PC-9 (cell line): ENCODE measurements around the gene IPPK. TPM values are rescaled to one million over a fixed set of nuclear protein-coding genes. Genes with fewer than 3 reads are reported as not detected.

Experiments
- BruUV-seq: library from RNA; stranded (reverse); fragments of 400-500 nt; replicated peaks from 2 replicates; lab custom pipeline; 2021; lab: Mats Ljungman, UMichigan
- CTCF ChIA-PET: fragments of 300-600 bp; sonication (Branson Sonifier 250); formaldehyde crosslinking; loops from one replicate; lab custom pipeline; 2022; ENCODE audit warnings: antibody characterized with exemption; lab: Charles Lee
- POLR2A ChIA-PET: fragments of 300-600 bp; sonication (Branson Sonifier 250); formaldehyde crosslinking; loops from one replicate; lab custom pipeline; 2022; ENCODE audit warnings: antibody characterized with exemption; ENCODE audit not compliant: unreplicated experiment; lab: Charles Lee
- DNase-seq, 2 experiments: peaks; one replicate each; pipeline versions ENCODE4 v3.0.0 to v3.0.0-alpha.2; 2015 to 2022; ENCODE audit warnings: mixed read lengths in 1 of 2
- H2AFZ ChIP-seq: fragments of 200-600 bp; sonication (generic); 2 replicates; pipeline ENCODE4 v1.8.1; 2017; ENCODE audit warnings: antibody characterized with exemption
- H3F3A ChIP-seq: fragments of 200-600 bp; sonication (generic); 2 replicates; pipeline ENCODE4 v1.8.1; 2017; ENCODE audit warnings: antibody characterized with exemption, mild to moderate bottlenecking, low read depth; ENCODE audit not compliant: insufficient read depth
- H3K27ac ChIP-seq: fragments of 200-600 bp; sonication (generic); 2 replicates; pipeline ENCODE4 v1.6.1; 2016; ENCODE audit warnings: mixed run types
- H3K27me3 ChIP-seq: fragments of 200-600 bp; sonication (generic); 2 replicates; pipeline ENCODE4 v1.6.1; 2016; ENCODE audit warnings: low read depth, mixed run types; ENCODE audit not compliant: insufficient read depth
- H3K36me3 ChIP-seq: fragments of 200-600 bp; sonication (generic); 2 replicates; pipeline ENCODE4 v1.6.1; 2016; ENCODE audit warnings: low read depth, mixed run types
- H3K4me1 ChIP-seq: fragments of 200-600 bp; sonication (generic); replicated peaks from 2 replicates; pipeline ENCODE4 v1.6.1; 2016; ENCODE audit warnings: mixed run types; ENCODE audit not compliant: insufficient read depth
- H3K4me2 ChIP-seq: fragments of 200-600 bp; sonication (generic); 2 replicates; pipeline ENCODE4 v1.6.1; 2017; ENCODE audit warnings: mixed run types
- H3K4me3 ChIP-seq: fragments of 200-600 bp; sonication (generic); 2 replicates; pipeline ENCODE4 v1.6.1; 2016; ENCODE audit warnings: mixed run types
- H3K79me2 ChIP-seq: fragments of 200-600 bp; sonication (generic); 2 replicates; pipeline ENCODE4 v1.6.1; 2017; ENCODE audit warnings: low read depth, mixed run types
- H3K9me2 ChIP-seq: fragments of 200-600 bp; sonication (generic); 2 replicates; pipeline ENCODE4 v1.8.1; 2017; ENCODE audit warnings: mild to moderate bottlenecking; ENCODE audit not compliant: insufficient read depth
- H3K9me3 ChIP-seq: fragments of 200-600 bp; sonication (generic); 2 replicates; pipeline ENCODE4 v1.8.1; 2016; ENCODE audit warnings: low read depth; ENCODE audit not compliant: insufficient read depth
- H4K20me1 ChIP-seq: fragments of 200-600 bp; sonication (generic); 2 replicates; pipeline ENCODE4 v1.8.1; 2017; ENCODE audit not compliant: insufficient read depth
- CTCF ChIP-seq: fragments of 200-600 bp; sonication (generic); conservative IDR thresholded peaks from 2 replicates; pipeline ENCODE4 v1.6.1; 2017; ENCODE audit warnings: mixed run types, antibody characterized with exemption, mild to moderate bottlenecking, moderate library complexity
- EZH2 ChIP-seq: fragments of 200-600 bp; sonication (generic); IDR thresholded peaks from 2 replicates; pipeline ENCODE4 v1.8.0; 2017; ENCODE audit warnings: antibody characterized with exemption, low read depth
- intact Hi-C: fragments of 100-400 bp; cut with micrococcal nuclease; formaldehyde crosslinking; loops from one replicate; pipeline ENCODE4 v1.10.0; 2022; ENCODE audit not compliant: unreplicated experiment
- total RNA-seq: library from RNA; stranded (reverse); gene quantifications from 2 replicates; pipeline ENCODE4 v1.2.3, GENCODE V29; 2021

The IPPK gene
- total RNA-seq, 1 experiment from 2014 or later = 12.3 TPM

GRCh38 chr9:92608909-92609445, 61.0 kb downstream of the IPPK start:
- Histone ChIP-seq H3K79me2 (no peaks in the 10 kb centered on the region), H4K20me1 (no peaks in the 10 kb centered on the region), H3K9me3 (no peaks in the 10 kb centered on the region; the same call in 1 of the 2 replicates), H2AFZ (no peak overlapping the region), H3K4me1 (no peaks in the 10 kb centered on the region), H3K4me3 (no peak overlapping the region), H3K27me3 (no peaks in the 10 kb centered on the region), H3F3A (no peaks in the 10 kb centered on the region; the same call in 1 of the 2 replicates), H3K9me2 (no peaks in the 10 kb centered on the region), H3K4me2 (no peak overlapping the region), H3K27ac (no peak overlapping the region), H3K36me3 (no peaks in the 10 kb centered on the region; the same call in 1 of the 2 replicates)
- ChIA-PET POLR2A (no interaction called here), CTCF (no interaction called here)
- TF ChIP-seq CTCF (no peak), EZH2 (no peak)
- no peak for DNase-seq
- intact Hi-C loops = no loop called here
- no TSS peak for BruUV-seq

GRCh38 chr9:92608241-92608908, 61.6 kb downstream of the IPPK start:
- H4K20me1 ChIP-seq = no peaks in the 10 kb centered on the region
- no peak overlapping the region for H3K4me2 ChIP-seq
- no peak for DNase-seq
- POLR2A ChIA-PET = no interaction called here
- H3K9me2 ChIP-seq = no peaks in the 10 kb centered on the region
- CTCF ChIA-PET = no interaction called here
- H3K27ac ChIP-seq = no peak overlapping the region
- no peaks in the 10 kb centered on the region for H3K79me2 ChIP-seq
- no peak overlapping the region for H2AFZ ChIP-seq
- TF ChIP-seq CTCF (no peak), EZH2 (no peak)
- H3K27me3 ChIP-seq = no peaks in the 10 kb centered on the region
- intact Hi-C loops = no loop called here
- H3K36me3 ChIP-seq = no peaks in the 10 kb centered on the region; the same call in 1 of the 2 replicates
- H3F3A ChIP-seq = no peaks in the 10 kb centered on the region; the same call in 1 of the 2 replicates
- no TSS peak for BruUV-seq
- no peak overlapping the region for H3K4me3 ChIP-seq
- no peaks in the 10 kb centered on the region for H3K4me1 ChIP-seq
- H3K9me3 ChIP-seq = no peaks in the 10 kb centered on the region; the same call in 1 of the 2 replicates

DNA sequence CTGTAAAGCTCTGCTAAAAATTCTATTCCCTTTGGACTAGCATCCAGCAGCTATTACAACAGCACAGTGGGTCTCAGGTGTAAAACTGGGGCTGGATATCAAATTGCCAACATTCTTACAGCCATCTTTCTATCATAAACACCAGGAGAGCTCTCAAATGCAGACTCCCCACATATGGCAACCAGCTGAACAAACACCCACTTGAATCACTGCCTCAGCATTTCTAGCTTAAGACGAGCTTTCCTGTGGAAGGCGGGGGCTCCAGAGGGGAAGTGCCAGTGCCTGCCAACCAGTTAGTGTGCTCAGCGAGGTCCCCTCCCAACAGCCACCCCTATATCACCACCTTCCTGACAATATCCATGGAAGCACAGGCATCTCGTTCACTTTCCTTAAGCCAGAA, 62.2 kb downstream of the IPPK start:
- Histone ChIP-seq H3K9me3 (no peaks in the 10 kb centered on the region; the same call in 1 of the 2 replicates), H2AFZ (no peak overlapping the region), H3K36me3 (no peaks in the 10 kb centered on the region; the same call in 1 of the 2 replicates), H3K4me2 (no peak overlapping the region), H3K4me3 (no peak overlapping the region), H3K79me2 (no peaks in the 10 kb centered on the region), H3K9me2 (no peaks in the 10 kb centered on the region), H3K4me1 (no peaks in the 10 kb centered on the region), H3F3A (no peaks in the 10 kb centered on the region; the same call in 1 of the 2 replicates), H3K27ac (no peak overlapping the region), H4K20me1 (no peaks in the 10 kb centered on the region), H3K27me3 (no peaks in the 10 kb centered on the region)
- ChIA-PET POLR2A (no interaction called here), CTCF (no interaction called here)
- TF ChIP-seq EZH2 = no peak
- no peak for TF ChIP-seq CTCF
- BruUV-seq = no TSS peak
- no peak for DNase-seq
- intact Hi-C loops = no loop called here
